ENCODE results near the gene SNX21. TPM values are rescaled to one million over a fixed set of nuclear protein-coding genes. Genes with fewer than 3 reads are reported as not detected.
A peak's percentile ranks its signal among the peaks of the same experiment; 100 is the strongest.

Gene SNX21
- total RNA-seq, 2 donors from 2014 or later, result 18.0 to 18.8 TPM

GRCh38 chr20:45857882-45858216 lies 24.2 kb downstream of the SNX21 start:
- no peaks in the 10 kb centered on the region for H3K27me3 ChIP-seq (ENCODE audit: control insufficient read depth, insufficient read depth, low read length, poor library complexity, severe bottlenecking)
- DNase-seq, result peak; percentile 88
- no peak for TF ChIP-seq CTCF (conservative IDR thresholded peaks at IDR 0.05)
- 13 to 40% methylated on average over 1 to 13 of the region's 13 CpGs for WGBS, 2 experiments (ENCODE audit: insufficient coverage in 1 of 2, insufficient read length in 1 of 2)
- H3K36me3 Mint-ChIP-seq (ENCODE audit: low read depth), result peaks cover 7% of the 10 kb centered on the region
- H3K9me3 Mint-ChIP-seq, result no peaks in the 10 kb centered on the region
- H3K27ac Mint-ChIP-seq, result peak overlapping the region; percentile 91
- H3K4me3 Mint-ChIP-seq, result peak overlapping the region; percentile 89
- H3K9ac ChIP-seq (ENCODE audit: extremely low read depth, low read length, poor library complexity, severe bottlenecking), result no peak overlapping the region
- no peak overlapping the region for H3K27ac ChIP-seq (ENCODE audit: low read depth, low read length)
- H3K9me3 ChIP-seq (ENCODE audit: control insufficient read depth, low read length), result no peaks in the 10 kb centered on the region
- H3K4me1 ChIP-seq (ENCODE audit: control insufficient read depth, insufficient read depth, low read length), result peaks cover 6% of the 10 kb centered on the region
- peaks cover 13% of the 10 kb centered on the region for H3K36me3 ChIP-seq (ENCODE audit: control insufficient read depth, insufficient read depth, low read length)
- peak overlapping the region; percentile 92 for H3K4me3 ChIP-seq (ENCODE audit: low read length)
- H3K27me3 Mint-ChIP-seq (ENCODE audit: insufficient read depth), result no peaks in the 10 kb centered on the region
- peaks cover 47% of the 10 kb centered on the region for H3K4me1 Mint-ChIP-seq

- Mint-ChIP-seq H3K4me3 (no peak overlapping the region), H3K9me3 (no peaks in the 10 kb centered on the region), H3K4me1 (peaks cover 28% of the 10 kb centered on the region), H3K27ac (no peak overlapping the region), H3K27me3 (ENCODE audit: insufficient read depth) (no peaks in the 10 kb centered on the region), H3K36me3 (ENCODE audit: low read depth) (peaks cover 9% of the 10 kb centered on the region)
- Histone ChIP-seq H3K9ac (ENCODE audit: extremely low read depth, low read length, poor library complexity, severe bottlenecking) (no peak overlapping the region), H3K36me3 (ENCODE audit: control insufficient read depth, insufficient read depth, low read length) (peaks cover 3% of the 10 kb centered on the region), H3K27ac (ENCODE audit: low read depth, low read length) (no peak overlapping the region), H3K4me1 (ENCODE audit: control insufficient read depth, insufficient read depth, low read length) (peaks cover 2% of the 10 kb centered on the region), H3K9me3 (ENCODE audit: control insufficient read depth, low read length) (no peaks in the 10 kb centered on the region), H3K27me3 (ENCODE audit: control insufficient read depth, insufficient read depth, low read length, poor library complexity, severe bottlenecking) (no peaks in the 10 kb centered on the region), H3K4me3 (ENCODE audit: low read length) (no peak overlapping the region)
- no peak for DNase-seq
- no peak for TF ChIP-seq CTCF (conservative IDR thresholded peaks at IDR 0.05)
- 92 to 93% methylated on average over 5 of the region's 5 CpGs for WGBS, 2 experiments (ENCODE audit: insufficient coverage in 1 of 2, insufficient read length in 1 of 2)
Measured at GRCh38 chr20:45859916-45860315, 26.3 kb downstream of the SNX21 start.

- no peak for DNase-seq
- no peaks in the 10 kb centered on the region for H3K27me3 ChIP-seq (ENCODE audit: control insufficient read depth, insufficient read depth, low read length, poor library complexity, severe bottlenecking)
- H3K36me3 Mint-ChIP-seq (ENCODE audit: low read depth), result peaks cover 9% of the 10 kb centered on the region
- H3K4me3 Mint-ChIP-seq, result no peak overlapping the region
- no peak overlapping the region for H3K27ac Mint-ChIP-seq
- no peak for TF ChIP-seq CTCF (conservative IDR thresholded peaks at IDR 0.05)
- no peaks in the 10 kb centered on the region for H3K9me3 ChIP-seq (ENCODE audit: control insufficient read depth, low read length)
- peaks cover 3% of the 10 kb centered on the region for H3K36me3 ChIP-seq (ENCODE audit: control insufficient read depth, insufficient read depth, low read length)
- H3K4me1 Mint-ChIP-seq, result peaks cover 25% of the 10 kb centered on the region
- 92 to 98% methylated on average over 5 to 7 of the region's 7 CpGs for WGBS, 2 experiments (ENCODE audit: insufficient coverage in 1 of 2, insufficient read length in 1 of 2)
- no peaks in the 10 kb centered on the region for H3K27me3 Mint-ChIP-seq (ENCODE audit: insufficient read depth)
- H3K9me3 Mint-ChIP-seq, result no peaks in the 10 kb centered on the region
- no peak overlapping the region for H3K9ac ChIP-seq (ENCODE audit: extremely low read depth, low read length, poor library complexity, severe bottlenecking)
- no peak overlapping the region for H3K4me3 ChIP-seq (ENCODE audit: low read length)
- H3K4me1 ChIP-seq (ENCODE audit: control insufficient read depth, insufficient read depth, low read length), result no peaks in the 10 kb centered on the region
- no peak overlapping the region for H3K27ac ChIP-seq (ENCODE audit: low read depth, low read length)
Measured at GRCh38 chr20:45860560-45861220, 27.1 kb downstream of the SNX21 start.
